ENCODE results near the gene KIRREL3.

KIRREL3 gene

DNA sequence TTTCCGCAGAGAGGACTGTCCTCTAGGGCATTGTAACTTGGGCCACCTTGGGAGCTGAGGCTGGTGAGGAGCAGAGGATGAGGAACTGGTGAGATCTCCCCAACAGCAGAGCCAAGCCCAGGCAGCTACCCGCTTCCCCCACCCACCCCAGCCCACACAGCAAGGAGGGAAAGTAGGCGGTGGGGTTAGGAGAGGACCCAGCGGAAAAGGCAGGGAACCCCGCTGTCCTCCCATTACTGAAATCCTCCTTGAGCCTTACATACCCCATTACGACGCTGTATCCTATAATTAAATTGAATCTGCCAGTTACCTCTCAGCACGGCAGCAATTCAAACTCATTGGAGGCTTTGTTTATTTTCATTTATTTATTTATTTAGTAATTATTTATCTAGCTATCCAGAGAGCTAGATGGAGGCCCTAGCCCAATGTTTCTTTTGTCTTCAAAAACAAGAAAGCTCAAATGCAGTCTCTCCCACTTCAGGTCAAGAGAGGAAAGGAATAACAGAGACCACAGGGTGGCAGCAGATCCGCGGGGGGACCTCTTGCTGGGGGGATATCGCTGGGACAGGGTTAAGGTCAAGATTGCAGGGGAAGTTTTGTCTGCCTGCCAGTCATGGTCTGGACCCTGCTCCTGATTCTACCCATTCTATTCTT, 427.1 kb downstream of the KIRREL3 start:
- DNase-seq (ENCODE audit: low read depth) = no peak

DNA sequence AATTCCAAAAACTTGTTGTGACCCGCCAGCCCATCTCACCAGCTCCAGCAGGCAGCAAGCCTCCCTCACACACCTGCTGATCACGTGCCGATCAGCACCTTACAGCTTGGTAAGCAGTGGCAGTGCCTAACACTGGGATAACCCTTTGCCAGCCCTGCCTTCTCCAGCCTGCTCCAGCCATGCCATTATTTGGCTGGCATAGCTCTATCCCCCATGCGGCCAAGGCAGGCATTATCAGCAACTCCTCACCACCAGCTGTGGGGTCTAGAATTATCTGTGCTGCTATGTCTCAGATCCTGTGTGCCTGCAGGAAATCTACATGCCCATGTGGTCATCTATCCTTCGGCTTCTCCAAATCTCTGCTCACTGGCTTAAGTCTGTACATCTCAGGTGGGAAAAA, 430.1 kb downstream of the KIRREL3 start:
- DNase-seq (ENCODE audit: low read depth) = no peak

DNA sequence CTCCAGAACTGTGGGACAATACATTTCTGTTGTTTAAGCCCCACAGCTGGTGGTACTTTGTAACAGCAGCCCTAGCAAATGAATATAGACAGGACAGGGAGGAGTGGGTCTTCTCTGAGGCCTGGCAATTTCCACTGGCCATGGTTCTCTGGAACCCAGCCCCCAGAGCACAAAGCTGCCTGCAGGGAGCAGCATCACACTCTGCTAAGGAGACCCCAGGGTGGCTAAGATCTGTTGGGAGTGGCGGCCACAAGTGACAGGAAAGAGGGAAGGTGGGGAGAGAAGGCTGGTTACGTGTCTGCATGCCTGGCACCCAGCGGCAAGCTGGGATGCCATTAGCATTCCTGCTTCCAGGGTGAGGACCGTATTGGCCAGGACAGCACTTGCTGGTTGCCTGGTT, 433.2 kb downstream of the KIRREL3 start:
- DNase-seq (ENCODE audit: low read depth) = no peak

DNA sequence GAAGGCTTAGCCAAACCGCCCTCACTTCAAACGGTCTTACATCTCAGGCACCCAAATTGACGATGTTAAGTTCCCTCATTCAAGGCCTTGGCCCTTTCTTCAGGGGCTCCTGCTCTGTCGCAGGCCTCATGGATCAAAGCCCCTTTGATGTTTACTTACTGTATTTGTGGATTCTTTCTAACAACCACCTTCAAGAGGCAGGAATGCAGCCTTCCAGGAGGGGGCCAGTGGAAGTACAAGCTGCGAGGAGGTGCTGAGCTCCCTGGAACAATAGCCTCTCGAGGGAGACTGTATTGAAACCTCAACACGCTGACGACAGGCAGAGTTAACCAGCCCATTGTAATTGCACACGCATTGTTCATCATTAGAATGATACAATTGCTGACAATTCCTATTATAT, 436.0 kb downstream of the KIRREL3 start:
- DNase-seq (ENCODE audit: low read depth) = no peak

DNA sequence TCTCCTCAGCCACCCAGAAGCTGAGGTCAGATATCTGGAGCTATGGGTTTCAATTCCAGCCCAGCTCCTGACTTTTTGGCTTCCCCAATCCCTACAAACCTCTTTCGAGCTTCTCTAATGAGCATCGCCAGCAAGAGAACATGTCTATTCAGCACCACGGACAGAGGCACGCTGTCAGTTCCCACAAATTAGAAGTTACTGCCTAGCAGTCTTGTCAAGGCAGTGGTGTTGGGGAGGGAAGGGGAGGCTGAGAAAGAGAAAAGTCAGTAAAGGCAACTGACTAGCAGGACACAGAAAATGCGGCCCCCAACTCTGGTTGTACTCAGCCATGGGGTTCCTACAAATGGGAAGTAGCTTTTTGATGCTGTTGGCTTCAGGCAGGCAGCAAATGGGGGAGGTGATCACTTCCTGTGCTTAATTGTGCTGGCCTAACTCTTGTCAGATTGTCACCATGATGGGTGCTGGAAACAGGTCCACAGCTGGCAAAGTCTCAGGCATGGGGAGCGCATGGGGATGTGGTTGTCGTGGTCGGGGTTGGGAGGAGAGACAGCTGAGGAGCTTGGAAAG, 439.2 kb downstream of the KIRREL3 start:
- peak; percentile 51 for DNase-seq (ENCODE audit: low read depth)

DNA sequence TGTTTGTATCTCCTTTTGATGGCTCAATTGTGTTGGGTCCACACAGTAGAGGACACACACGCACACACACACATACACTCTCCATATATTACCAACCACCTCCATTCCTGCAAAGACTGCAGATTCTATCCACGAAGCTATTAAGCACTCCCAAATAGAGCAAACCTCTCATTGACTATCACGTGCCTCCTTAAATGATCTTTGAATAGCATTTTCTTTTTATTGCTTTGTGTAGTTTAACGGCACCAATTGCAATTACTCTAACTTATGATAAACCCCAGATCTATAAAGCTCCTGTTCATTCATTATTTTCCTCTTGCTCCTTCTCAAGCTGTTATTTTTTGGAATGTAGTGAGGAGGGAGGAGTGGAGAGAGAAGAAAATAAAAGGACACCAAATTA, 440.3 kb downstream of the KIRREL3 start:
- DNase-seq (ENCODE audit: low read depth) = no peak

DNA sequence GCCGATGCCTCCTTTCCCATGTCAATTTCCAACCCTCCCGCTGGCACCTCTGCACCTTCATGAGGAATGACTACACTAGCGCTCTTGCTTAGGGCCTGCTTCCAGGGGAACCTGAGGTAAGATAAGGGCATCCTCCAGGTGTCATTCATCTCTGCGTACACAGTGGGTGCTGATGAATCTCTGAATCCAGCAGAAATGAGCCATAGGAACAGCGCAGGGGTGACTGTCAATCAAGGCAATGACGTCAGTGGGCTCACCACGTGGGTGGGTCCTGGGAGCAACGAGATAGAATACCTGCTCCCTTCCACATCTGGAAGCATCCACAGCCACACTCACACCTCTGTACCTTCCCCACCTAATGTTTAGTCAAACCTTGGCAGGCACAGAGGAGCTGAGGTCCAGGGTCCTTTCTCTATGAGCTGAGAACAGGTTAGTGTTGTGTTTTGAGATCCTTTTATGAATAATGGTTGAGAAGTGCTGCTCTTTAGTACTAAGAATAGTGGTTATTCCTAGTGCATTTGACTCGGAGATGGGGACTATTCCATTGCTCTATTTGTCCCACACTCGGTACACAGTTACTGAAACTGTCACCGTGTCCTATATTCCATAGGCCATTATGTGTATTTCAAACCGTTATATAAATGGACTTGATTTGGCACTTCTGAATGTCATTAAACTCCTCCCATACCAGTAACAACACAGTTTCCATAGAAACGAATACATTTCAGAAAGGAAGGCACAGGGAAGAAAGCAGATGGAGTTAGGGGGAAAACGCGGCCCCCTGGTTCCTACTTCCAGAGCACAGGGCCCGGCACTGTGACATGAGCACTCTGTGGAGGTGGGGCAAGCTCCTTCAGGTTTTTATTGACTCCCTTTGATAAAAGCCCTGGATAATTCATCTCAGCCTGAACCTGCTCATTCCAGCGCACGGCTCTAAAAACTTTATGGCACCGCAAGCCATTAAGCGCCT, 451.7 kb downstream of the KIRREL3 start:
- DNase-seq (ENCODE audit: low read depth) = no peak

DNA sequence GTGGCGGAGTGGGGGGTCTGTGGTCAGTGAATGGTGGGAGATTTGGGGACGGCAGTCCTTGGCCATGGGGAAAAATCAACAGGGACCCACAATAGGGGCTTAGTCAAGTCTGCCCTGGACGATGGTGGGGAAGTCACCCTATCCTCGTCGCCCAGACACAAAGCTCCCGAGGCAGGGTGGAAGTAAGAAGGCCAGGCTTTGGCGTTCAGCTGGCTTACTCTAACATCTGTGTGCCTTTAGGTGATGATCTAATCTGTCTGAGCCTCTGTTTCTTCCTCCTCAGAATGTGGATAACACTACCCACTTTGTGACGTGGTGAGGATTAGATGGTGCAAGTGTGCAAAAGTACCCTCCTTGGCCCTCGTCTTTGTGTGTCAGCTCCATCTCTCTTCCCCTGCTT, 452.9 kb downstream of the KIRREL3 start:
- no peak for DNase-seq (ENCODE audit: low read depth)

DNA sequence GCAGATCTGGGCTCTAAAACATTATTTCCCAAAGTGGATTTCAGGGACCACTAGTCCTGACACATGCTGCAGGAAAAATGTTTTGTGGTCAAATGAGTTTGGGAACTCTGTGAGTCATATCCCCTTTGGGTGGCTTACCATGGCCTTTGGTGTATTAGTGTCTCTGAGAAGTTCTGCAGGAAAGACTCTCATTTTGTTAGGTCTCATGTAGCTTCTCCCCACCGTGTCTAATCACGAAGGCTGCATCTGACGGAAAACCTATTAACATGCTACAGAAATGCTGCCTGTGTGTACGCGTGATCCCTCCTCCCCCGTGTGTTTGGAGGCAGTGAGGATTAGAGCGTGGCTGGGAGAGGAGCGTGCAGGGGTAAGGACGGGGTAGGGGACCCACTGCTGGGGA, 453.4 kb downstream of the KIRREL3 start:
- DNase-seq (ENCODE audit: low read depth) = peak; percentile 73

DNA sequence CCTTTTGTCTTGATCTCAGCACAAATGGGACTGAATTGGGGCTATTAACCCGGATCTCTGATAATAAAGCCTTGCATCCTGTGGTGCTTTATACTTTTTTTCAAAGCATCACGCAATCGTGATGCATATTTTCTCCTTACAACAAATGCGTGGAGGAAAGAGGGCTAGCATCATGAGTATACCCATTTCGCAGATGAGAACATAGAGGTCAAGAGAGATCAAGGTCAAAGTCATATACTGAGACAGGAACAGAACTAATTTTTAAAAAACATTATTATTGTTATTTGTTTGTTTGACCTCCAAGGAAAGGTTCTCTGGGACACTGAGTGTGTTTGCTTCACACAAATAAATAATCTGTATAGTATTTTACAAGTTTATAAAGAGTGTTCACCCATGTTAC, 453.9 kb downstream of the KIRREL3 start:
- DNase-seq (ENCODE audit: low read depth) = no peak

DNA sequence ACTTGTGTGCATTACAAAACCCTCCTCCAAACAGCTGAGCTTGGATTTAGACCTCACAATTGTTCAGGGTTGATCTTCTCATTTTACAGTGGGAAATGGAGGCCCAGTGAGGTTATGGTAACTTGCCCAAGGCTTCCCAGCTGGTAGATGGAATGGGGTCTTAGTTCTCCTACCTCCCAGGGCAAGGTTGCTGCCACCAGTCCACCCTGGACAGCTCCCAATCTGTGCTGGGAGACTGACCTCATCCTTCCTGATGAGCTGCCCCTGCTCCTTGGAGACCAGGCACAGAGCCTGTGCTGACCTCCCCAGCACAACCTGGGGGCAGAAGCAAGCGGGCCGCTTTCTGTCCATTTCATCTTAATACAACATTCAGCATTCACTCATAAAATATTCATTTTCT, 454.4 kb downstream of the KIRREL3 start:
- DNase-seq (ENCODE audit: low read depth) = no peak

DNA sequence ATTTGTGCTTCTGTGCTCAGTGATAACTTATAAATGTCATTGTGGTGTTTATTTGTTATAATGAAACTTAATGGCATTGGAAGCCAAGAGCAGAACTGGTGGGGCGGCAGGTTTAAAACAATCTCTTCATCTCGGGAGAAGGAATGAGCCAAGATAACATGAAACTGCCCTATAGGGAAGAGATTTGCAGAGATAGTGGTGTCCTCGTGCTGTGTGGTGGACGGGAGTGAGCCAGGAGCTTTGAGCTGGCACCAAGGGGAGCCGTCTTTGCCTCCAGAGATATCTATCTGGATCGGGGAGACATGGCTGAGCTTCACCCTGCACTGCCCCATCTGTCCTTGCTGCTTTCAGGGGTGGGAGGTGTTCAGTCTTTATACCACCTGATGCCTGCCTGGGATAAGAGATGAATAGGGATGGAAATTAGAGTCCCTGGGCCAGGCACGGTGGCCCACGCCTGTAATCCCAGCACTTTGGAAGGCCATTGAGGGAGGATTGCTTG, 455.5 kb downstream of the KIRREL3 start:
- no peak for DNase-seq (ENCODE audit: low read depth)

DNA sequence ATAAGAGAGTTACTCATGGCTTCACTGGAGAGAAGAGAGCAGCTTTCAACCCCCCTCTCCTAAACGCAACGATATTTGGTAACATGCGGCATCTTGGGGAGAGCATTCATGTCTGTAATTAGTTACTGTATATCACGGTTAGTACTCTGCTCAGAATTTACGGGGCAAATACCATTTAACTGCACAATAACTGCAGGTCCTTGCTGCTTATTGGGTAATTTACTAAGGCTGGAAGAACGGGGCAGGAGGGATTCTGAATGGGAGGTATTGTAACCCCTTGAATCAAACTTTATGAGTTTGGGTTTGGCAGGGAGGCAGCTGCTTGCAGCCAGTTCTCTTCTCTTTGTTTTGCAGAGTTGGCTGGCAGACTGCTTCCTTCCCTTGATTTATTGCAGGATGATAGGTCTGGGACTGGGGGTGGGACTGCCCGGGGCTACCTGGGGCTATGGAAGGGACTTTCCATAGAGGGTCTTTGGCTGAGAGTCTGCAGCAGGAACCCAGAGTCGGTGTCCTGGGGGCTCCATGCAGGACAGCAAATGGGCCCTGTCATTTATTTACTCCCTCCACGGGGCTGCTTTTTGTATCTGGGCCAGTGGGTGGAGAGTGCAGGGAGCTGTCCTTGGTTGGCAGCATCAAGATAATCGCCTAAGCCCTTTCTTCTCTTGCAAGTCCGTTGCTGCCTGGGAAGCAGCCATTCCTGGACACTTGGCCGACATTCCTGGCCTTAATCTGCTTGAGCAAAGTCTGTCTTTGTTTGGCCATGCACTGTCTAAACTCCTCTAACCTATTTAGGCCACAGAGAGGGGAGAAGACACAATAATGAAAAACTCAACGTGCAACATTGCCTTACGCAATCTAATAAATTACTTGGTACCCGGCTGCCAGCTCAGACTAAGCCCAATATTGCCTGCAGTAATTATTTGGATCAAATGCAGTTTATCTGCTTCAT, 456.2 kb downstream of the KIRREL3 start:
- DNase-seq (ENCODE audit: low read depth) = no peak

DNA sequence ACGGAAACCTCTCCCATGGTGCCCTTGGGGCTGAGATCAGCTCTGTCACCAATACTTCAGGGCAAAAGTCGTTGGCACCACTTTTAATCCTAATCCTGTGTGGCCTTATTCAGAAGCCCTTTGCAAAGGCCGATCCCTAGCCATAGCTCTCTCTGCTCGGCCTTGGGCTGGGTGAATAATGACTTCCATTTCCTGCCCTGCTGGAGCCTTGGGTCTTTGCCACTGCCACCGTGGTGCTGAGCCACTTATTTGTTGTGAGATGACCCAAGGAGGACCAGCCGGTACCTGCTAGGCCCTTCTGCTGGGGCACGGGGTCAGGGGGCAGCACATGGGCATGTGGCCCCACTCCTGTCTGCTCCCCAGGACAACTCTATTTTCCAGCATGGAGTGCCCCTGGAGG, 456.9 kb downstream of the KIRREL3 start:
- DNase-seq (ENCODE audit: low read depth) = no peak

DNA sequence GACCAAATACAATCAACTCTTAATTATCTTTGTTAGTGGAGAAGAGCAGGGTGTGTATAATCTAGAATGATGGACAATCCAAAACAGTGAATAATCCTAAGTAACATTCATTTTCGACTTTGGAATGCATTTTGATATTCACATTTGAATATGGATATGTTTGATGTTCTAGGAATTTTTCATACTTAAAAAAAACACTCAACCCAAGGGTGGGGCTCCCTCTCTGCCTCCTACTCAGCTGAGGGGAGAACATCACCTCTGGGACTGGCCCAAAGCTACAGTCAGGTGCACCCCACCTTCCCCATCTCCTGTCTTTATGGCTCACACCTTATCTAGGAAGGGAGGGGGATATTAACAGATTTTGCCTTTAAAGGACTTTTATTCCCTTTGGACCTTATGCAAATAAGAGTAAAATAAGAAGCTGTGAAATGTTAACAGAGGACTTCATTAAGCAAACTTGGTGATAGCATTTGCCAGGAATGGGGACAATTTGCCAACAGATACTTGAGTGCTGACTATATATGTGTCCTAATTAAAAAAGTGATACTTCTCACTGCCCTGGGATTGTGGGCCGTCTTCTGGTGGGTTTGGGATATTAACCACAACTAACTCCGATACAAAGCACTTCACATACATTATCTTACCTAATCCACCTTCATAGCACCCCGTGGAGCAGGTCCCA, 458.1 kb downstream of the KIRREL3 start:
- no peak for DNase-seq (ENCODE audit: low read depth)

DNA sequence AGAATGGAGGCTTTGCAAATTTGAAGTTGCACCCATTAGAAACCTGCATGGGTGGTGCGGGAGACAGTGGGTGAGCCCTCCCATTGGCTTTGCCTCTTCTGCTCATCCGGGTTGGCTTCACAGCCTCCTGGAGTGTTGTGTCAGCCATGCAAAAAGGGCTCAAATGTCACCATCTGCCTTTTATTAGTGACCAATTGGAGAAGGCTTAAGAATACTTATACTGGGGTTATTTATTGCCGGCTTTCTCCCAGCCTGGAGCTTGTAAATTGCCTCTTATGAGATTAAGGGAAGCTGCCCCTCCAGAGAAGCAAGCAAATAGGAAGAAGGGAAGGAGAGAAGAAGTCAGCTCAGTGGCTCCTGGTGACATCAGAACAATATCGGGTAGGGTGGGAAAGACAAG, 462.5 kb downstream of the KIRREL3 start:
- DNase-seq (ENCODE audit: low read depth) = no peak

DNA sequence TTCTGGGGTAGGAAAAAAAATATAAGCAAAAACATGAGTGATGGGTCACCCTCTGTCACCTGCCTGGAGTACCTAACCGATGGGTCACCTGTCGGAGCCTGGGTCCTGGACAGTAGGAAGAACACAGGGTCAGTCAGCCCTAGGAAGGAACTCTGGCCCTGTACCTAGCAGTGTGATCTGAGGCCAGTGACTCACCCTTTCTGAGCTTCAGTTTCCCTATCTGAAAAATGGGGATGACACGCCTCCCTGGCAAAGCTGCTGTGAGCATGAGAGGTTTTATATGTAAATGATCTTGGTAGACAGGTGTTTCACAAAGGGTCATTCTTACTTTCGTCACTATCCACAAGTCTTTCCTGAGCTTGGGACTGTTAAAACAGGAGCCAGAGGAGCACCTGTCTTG, 463.1 kb downstream of the KIRREL3 start:
- DNase-seq (ENCODE audit: low read depth) = no peak

DNA sequence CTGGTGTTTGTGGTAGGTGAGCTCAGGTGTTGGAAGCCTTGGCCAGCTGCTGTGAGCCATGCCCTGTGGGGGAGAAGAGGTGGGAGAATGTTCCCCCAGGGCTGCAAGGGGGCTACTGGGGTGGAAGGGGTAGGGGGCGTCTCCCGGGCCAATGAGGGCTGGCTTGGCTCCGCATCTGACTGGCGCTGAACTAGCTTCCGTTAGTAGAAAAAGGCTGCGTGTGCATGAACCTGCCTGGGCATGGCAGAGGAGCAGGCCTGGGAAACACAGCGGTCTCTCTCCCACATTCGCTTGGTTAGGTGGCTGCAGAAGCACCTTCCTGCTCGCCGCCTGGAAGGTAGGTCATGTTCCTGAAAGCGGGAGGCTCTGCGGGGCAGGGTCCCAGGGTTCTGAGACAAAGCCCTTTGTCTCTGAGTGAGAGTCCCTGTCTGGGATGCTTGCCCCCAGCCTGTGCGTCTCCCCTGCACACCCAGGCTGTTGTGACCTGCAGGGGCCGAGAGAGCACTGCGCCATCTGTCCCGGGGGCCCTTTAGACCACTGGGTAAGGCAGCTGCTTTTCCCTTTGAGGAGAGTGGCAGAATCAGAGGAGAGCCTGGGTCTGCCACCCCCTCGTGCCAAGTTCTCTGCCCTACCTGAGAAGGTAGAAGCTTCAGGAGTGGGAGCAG, 466.3 kb downstream of the KIRREL3 start:
- DNase-seq (ENCODE audit: low read depth) = no peak

DNA sequence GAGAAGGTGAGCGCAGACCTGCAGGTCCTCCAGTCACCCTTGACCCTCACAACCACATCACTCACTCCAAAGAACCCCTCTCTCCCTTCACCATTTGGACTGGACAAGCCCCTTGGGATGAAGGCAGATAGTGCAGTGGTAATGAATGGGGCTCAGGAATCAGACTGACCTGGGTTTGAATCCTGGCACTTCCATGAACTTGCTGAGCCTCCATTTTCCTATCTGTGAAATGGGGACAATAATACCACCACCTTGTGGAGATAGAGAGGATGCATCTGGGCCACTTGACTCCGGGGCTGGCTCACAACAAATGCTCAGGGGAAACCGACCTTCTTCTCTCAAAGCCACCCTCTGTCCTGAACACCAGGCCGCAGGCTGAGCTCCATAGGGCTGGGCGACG, 467.0 kb downstream of the KIRREL3 start:
- DNase-seq (ENCODE audit: low read depth) = no peak

DNA sequence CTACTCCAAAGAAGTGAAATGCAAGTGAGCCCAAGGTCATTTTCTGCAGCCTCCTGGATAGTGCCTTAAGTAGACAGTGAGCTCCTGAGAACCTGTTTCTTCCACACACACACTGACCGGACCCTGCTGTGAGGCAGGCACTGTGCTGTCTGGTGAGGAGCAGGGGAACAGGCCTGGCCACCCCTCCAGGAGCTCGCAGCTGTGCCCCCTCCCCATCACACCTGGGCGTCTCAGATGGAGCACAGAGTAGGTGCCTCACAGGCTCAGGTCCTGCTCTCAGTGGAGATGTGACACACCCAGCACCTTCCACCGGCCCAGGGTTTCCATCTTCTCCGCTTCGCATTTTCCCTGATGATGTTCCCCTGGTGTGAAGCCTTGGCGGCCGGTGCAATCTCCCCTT, 470.2 kb downstream of the KIRREL3 start:
- DNase-seq (ENCODE audit: low read depth) = no peak

DNA sequence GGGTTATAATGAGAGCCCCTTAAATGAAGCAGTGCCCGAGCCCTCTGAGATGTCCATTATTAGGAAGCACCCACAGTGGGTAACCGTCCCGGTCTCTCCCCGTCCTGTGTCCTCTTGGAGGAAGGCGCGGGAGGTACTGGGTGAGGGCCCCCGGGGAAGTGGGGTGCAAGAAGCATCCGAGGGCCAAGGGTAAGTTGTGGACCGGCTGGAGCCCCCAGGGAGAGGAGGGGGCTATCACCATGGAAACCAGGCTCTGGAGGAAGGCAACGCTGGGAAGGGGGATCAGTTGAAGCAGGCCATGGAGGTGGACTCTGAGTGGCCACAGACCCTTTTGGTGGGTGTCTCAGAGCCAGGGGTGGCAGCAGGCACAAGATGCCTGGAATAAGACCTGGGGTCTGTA, 471.5 kb downstream of the KIRREL3 start:
- no peak for DNase-seq (ENCODE audit: low read depth)
